ENCODE results near the gene HOMEZ.
"Not testable (repeated sequence)": the region's sequence is repeated elsewhere in the genome, so short reads cannot be mapped to it uniquely, and the experiment has no call there.

GRCh38 chr14:23224958-23225357 lies 61.0 kb downstream of the HOMEZ start:
- TF ChIP-seq, protein P1, sequence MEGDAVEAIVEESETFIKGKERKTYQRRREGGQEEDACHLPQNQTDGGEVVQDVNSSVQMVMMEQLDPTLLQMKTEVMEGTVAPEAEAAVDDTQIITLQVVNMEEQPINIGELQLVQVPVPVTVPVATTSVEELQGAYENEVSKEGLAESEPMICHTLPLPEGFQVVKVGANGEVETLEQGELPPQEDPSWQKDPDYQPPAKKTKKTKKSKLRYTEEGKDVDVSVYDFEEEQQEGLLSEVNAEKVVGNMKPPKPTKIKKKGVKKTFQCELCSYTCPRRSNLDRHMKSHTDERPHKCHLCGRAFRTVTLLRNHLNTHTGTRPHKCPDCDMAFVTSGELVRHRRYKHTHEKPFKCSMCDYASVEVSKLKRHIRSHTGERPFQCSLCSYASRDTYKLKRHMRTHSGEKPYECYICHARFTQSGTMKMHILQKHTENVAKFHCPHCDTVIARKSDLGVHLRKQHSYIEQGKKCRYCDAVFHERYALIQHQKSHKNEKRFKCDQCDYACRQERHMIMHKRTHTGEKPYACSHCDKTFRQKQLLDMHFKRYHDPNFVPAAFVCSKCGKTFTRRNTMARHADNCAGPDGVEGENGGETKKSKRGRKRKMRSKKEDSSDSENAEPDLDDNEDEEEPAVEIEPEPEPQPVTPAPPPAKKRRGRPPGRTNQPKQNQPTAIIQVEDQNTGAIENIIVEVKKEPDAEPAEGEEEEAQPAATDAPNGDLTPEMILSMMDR (IDR thresholded peaks at IDR 0.05; ENCODE audit: extremely low read depth in 1 of 2, insufficient read depth in 1 of 2, low read depth in 1 of 2, low read length in 2 of 2): not testable (repeated sequence)
- TF ChIP-seq POLR2A (IDR thresholded peaks at IDR 0.05; ENCODE audit: low read depth, low read length); MAX (IDR thresholded peaks at IDR 0.05; ENCODE audit: insufficient read depth, insufficient read length); POLR2AphosphoS5 (IDR thresholded peaks at IDR 0.05; ENCODE audit: insufficient read depth, low read depth, low read length); EZH2 (IDR thresholded peaks at IDR 0.05; ENCODE audit: borderline replicate concordance, low read depth, low read length, severe bottlenecking); JUN (IDR thresholded peaks at IDR 0.05; ENCODE audit: borderline replicate concordance, insufficient read depth, insufficient read length, low read depth); MYC (IDR thresholded peaks at IDR 0.05; ENCODE audit: low read depth, low read length): not testable (repeated sequence)

All from endothelial cell of umbilical vein (primary cell).